Islet precursor cell (in vitro differentiated cells): ENCODE measurements around the gene FNDC7.
"Not testable (repeated sequence)": the region's sequence is repeated elsewhere in the genome, so short reads cannot be mapped to it uniquely, and the experiment has no call there.

Experiments used
- DNase-seq: peaks from one replicate; pipeline ENCODE4 v3.0.0-alpha.2; 2018

The FNDC7 gene

DNA sequence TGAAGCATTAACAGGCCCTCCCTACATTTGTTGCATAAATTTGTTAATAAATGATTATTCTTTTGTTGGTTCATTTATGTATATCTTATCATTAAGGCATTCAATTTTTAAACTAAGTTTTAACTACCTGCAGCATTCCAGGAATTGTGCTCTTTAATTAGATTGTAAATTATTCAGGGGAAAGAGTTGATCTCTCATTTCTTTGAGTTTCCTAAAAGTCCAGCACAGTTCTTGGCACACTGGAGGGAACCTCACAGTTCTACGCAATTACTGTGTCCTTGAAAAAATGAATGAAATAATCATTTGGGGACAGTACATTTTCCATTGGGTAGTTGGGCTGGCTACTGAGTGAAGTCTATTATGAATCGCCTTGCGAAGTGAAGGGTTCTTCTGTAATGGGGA is 33.3 kb downstream of the FNDC7 start:
- DNase-seq = no peak

DNA sequence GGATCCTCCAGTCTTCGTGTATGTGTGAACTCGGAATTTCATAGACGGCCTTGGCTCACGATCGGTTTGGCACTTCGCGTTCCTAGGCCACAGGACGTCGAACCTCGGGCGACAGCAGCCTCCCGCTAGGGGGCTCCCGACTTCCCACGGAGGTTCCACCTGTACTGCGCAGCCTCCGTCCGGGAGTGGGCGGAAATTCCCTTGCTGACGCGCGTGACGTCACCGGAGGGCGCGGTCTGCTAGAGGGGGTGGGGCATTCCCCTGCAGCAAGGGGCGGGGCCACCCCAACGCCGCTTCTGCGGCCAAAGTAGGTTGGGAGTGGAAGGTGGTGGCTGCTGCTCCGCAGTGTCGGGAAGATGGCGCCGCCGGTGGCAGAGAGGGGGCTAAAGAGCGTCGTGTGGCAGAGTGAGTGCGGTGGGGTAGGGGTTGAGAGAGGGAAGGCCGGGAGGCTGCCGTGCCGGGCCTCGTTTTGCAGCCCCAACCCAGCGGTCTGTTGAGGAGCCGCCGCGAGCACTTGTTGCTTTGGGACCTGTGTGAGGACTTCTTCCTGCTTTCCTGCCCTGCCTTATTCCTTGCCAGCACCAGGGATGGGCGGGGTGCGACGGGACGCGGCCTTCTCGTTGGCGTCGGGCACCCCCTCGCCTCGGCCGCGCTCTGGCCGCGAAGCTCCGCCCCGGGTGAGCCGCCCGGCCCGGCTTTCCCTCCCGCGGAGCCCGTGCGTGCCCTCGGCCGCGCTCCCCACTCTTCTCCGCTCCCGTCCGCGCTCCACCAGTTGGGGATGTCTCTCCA is 33.9 kb downstream of the FNDC7 start, which contains the start of gene STXBP3:
TSS of gene STXBP3 (plus strand) at position 293 of the 789 bp plus-strand sequence. CDS start at position 357, 64 bp downstream.
- DNase-seq = peak; percentile 99

DNA sequence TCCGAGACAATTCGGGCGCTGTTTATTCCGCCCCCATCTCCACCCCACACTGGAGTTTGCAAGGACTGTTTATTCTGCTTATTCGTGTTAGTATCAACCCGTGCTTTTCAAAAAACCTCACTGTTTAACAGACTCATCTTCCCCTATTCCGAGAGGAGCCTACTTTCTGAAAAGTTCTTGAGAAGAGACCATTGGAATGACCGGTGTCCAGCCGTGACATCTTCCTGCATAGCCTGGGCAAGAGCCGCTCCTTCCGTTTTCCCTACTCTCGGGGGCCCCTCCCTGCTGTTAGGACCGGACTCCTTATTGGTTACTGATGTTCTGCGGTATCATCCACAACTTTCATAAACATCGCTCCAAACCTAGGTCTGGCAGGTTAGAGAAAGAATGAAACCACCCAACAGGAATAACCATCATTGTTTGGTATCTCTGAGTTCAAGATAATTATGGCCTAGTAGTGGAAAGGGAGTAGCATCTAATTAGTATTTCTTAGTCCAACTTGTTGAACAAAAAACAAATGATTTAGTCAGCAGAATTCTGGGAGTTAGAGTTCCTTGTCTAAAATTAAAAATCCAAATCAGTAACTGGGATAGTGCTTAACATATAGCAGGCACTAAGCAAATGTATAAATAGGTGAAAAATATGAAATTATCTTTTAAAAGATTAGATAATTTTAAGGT is 34.6 kb downstream of the FNDC7 start:
- peak; percentile 90 for DNase-seq

DNA sequence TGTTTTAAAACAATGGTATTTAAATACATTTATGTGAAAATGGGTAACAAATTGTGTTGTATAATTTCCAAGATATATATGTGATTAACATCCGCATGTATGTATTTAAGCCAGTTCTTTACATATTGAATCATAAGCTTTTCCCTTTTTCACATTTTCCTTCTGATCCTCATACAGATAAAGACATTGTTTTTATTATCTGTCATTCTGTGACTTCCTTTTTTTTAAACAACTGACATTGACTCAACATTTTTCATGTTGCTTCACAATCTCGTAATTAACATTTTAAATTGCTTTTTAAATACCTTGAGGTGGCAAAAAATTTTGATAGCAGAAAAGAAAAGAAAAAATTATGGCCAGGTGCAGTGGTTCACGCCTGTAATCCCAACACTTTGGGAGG is 35.2 kb downstream of the FNDC7 start:
- DNase-seq = no peak

DNA sequence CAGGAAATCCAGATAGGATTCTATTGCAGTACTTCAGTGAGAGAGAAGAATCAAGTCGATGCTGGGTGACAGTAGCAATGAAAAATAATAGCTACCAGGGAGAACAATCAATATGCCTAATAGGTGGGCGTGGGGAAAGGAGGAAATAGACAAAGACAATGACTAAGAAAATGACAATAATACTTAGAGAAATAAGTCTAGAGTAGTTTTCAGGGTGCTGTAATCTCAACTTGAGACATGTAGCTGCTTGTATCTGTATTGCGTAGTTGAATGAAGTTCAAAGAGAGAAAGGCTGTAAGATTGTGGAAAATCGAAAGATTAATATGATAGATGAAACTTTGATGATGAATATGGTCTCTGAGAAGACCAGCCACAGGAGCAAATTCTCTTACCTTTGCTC is 36.4 kb downstream of the FNDC7 start:
- DNase-seq = no peak

DNA sequence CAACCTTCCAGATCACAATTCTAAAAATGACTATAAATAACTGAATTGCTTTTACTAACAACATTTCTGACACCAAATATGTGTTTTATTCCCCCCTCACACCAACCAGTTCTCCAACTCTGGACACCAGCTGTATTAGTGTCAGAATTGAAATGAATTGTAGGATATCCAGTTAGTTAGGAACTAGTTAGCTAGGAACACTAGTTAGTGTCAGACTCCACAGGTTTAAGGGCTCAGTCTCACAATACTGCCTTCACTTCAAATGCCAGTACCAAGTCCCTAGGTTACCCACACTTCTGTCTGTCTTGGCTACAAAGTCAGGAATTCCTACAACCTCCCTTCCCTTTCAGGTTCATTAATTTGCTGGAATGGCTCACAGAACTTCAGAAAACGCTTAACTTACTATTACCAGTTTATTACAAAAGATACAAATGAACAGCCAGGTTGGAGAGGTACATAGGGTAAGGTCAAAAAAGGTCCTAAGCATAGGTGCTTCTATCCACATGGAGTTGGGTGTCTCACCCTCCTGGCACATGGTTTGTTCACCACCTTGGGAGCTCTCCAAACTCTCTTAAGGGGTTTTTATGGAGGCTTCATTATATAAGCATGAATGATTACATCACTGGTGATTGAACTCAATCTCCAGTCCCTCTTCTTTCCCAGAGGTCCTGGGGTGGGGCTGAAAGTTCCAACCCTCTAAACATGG is 37.9 kb downstream of the FNDC7 start:
- DNase-seq = no peak

DNA sequence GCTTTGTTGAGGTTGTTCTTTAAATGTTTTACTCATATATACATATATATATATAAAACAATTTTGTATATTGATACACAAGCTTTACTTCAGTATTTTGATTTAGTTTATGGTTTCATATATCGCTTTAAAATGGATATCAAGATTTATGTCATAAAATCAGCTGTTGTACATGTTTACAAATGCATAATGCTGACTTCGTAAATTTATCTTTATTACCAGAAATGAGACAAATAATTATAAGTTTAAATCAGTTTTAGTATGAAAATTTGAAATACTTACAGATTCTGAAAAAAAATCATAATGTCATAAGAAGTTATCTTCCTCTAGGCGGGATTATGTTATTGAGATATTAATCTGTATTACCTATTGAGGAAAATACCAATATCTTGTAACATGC is 40.7 kb downstream of the FNDC7 start:
- no peak for DNase-seq

DNA sequence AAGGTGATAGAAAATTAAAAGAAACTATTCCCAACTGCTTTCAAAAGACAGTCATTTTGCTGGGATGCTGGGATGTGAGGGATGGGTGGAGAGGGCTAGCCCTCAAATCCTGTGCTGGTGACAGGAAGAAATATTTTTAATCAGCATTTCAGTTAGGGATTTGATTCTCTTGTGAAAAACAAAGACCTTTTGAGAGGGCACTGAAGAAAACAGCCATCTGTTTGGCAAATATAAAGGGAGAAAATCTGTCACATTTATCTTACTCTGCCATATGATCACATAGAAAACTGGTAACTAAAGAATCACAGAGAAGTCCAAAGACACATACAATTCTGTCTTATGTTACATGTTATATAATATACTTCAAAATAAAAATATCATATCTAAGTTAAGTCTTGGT is 46.1 kb downstream of the FNDC7 start:
- DNase-seq = no peak

DNA sequence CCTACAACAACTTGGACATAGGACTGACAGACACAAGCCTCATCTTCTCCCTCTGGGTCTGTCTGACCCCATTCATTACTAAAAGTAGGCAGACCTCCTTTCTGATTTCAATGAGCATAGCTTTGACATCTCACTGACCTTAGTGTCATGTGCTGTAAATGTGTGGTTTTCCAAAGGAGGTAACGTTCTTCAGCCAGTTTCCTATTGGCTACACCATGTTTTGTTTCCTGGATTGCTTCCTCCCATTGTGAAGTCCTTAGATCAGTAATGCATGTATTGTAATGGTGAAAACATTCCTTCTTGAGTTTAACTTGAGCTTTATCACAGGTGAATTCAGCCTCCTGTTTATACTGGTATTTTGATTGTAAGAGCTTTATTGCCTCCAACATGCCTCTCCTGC is 54.4 kb downstream of the FNDC7 start:
- no peak for DNase-seq

DNA sequence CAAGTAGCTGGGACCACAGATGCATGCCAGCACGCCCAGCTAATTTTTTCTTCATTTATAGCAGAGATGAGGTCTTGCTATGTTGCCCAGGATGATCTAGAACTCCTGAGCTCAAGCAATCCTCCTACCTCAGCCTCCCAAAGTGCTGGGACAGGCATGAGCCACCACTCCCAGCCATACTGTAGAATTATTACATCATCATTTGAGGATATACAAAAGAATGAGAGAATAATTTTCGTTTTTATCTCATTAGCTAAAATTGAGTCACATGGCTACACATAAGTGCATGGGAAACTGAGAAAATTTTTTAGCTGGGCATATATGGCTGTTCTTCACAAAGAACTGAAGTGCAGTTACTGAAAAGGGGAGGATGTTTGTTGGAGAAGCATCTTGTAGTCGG is 55.0 kb downstream of the FNDC7 start:
- no peak for DNase-seq

DNA sequence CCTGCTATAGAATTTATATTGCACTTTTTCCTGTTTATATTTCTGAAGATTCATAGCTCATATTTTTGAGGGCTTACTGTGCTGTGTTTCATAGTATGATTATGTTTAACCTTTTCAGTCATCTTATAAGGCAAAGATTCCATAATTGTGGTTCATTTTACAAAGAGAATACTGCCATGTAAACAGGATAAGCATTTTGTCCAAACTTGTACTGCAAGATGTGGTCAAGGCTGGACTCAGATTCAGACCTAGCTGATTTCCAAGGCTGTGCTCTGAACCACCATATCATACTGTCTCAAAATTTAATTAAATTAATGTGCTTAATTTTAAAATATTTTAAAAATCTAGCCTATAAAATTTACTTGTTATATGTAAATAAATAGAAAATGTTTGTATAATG is 65.1 kb downstream of the FNDC7 start:
- no peak for DNase-seq

DNA sequence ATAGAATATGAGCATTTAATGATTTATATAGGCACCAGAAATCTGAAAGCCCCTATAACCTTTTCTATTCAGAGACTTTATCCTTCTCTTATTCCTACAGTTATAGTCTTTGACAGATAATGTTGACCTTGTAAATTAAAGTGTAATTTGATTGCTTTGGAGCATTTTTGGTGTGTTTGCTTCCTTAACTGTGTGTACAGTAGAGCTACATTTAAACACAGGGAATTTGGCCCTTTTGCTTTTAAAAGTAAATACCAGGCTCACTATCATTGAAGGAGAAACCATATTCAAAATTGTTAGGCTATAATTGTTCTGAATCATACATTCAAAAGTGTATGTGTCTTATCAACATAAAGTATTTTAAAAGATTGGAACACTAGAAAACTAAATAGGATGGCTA is 66.7 kb downstream of the FNDC7 start:
- DNase-seq = no peak

DNA sequence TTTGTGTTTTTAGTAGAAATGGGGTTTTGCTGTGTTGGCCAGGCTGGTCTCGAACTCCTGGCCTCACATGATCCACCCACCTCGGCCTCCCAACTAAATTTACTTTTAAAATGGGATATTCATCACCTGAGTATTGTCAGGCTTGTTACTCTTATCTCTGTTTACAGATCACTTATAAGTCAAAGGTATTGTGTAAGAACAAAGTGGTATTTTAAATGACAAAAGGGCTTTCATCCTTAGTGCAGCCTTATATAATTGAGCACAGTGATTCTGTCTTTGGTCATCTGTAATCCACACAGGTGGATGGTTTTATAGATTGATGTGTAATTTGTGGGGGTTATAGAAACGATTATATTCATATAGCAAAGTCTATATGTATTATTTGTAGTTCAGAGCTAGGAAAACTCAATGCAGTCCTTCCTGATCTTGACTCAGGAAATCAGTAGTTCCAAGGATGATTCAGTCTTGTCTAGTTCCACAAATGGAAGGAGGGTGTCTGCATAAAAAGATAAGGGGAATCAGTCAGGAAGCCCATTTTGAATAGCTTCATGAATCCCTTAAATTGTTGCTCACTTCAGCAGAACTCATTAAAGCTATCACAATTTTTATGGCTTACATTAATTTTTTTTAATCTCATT is 68.3 kb downstream of the FNDC7 start:
- DNase-seq = no peak

DNA sequence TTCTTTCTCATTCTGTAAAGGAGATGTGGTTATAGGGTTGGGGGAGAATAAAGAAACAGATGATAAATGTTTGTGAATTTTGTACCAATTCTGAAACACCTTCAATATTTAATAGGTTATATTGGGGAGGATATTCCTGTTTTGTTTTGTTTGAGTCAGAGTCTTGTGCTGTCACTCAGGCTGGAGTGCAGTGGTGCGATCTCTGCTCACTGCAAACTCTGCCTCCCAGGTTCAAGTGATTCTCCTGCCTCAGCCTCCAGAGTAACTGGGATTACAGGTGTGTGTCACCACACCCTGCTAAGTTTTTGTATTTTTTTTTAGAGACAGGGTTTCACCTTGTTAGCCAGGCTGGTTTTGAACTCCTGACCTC is 68.9 kb downstream of the FNDC7 start:
- not testable (repeated sequence) for DNase-seq

DNA sequence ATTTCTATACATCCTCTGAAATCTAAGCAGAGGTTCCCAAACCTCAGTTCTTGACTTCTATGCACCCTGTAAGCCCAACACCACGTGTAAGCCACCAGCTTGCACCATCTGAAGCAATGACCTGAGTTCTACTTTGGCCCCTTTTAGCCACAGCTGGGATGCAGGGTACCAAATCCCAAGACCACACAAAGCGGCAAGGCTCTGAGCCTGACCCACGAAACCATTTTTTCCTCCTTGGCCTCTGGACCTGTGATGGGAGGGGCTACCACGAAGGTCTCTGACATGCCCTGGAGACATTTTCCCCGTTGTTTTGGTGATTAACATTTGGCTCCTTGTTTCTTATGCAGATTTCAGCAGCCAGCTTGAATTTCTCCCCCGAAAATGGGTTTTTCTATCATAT is 72.6 kb downstream of the FNDC7 start:
- no peak for DNase-seq

DNA sequence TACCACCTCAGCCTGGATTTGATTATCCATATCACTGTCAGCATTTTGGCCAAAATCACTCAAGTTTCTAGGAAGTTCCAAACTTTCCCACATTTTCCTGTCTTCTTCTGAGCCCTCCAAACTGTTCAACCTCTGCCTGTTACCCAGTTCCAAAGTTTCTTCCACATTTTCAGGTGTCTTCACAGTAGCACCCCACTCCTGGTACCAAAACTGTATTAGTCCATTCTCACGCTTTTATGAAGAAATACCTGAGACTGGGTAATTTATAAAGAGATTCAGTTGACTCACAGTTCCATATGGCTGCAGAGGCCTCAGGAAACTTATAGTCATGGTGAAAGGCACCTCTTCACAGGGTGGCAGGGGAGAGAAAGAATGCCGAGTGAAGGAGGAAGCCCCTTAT is 73.2 kb downstream of the FNDC7 start:
- no peak for DNase-seq

DNA sequence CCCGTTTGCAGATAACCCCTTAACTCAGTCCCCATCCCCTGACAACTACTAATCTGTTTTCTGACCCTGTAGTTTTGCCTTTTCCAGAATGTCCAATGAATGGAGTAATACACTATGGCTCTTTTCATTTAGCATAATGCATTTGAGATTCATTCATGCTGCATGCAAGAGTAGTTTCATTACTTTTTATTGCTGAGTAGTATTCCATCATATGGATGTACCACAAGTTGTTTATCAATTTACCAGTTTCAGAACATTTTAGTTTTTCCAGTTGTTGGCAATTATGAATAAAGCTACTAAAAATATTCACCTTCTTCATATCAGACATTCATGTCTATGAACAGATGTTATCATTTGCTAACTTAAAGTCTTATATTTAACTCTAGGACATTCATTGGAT is 79.1 kb downstream of the FNDC7 start:
- no peak for DNase-seq
